Transverse colon (tissue), 4 donors: ENCODE measurements around the gene ANTXR2.
"Not testable (repeated sequence)": the region's sequence is repeated elsewhere in the genome, so short reads cannot be mapped to it uniquely, and the experiment has no call there.

Experiments used
- CTCF ChIP-seq, 5 experiments: fragments of 200-600 bp in 3 of 5; fragments of 450-650 bp in 2 of 5; sonication (generic) in 3 of 5; IDR thresholded peaks; 1 replicate in 2 of 5; 2 replicates in 3 of 5; pipeline ENCODE4 v1.5.1; 2016 to 2017; ENCODE audit warnings: antibody characterized with exemption in 5 of 5, inconsistent platforms in 3 of 5, mild to moderate bottlenecking in 2 of 5, moderate library complexity in 1 of 5
- EP300 ChIP-seq: sonication (generic); formaldehyde crosslinking; IDR thresholded peaks from one replicate; pipeline ENCODE4 v1.6.1; 2017; ENCODE audit warnings: antibody characterized with exemption, low read depth
- POLR2A ChIP-seq: fragments of 450-650 bp; IDR thresholded peaks from one replicate; pipeline ENCODE4 v1.6.1; 2016; ENCODE audit warnings: antibody characterized with exemption, mild to moderate bottlenecking, moderate library complexity
- POLR2AphosphoS5 ChIP-seq, 3 donors: sonication (generic); formaldehyde crosslinking; IDR thresholded peaks; one replicate each; pipeline ENCODE4 v1.6.1; 2016; ENCODE audit warnings: antibody characterized with exemption in 3 of 3

GRCh38 chr4:80119620-80120019 lies 46.6 kb upstream of the ANTXR2 start:
- TF ChIP-seq CTCF (IDR thresholded peaks at IDR 0.05); EP300; POLR2A; POLR2AphosphoS5 (IDR thresholded peaks at IDR 0.05): not testable (repeated sequence)
